Smooth muscle cell (in vitro differentiated cells): ENCODE data around the gene FARSB. TPM values are rescaled to one million over a fixed set of nuclear protein-coding genes. Genes with fewer than 3 reads are reported as not detected.
A peak's percentile ranks its signal among the peaks of the same experiment; 100 is the strongest.

ENCODE experiments used
- DNase-seq: peaks from one replicate; lab custom pipeline; 2025; ENCODE audit not compliant: unreplicated experiment; lab: John Stamatoyannopoulos, UW
- H2AFZ ChIP-seq: fragments of 200-600 bp; sonication (generic); 2 replicates; pipeline ENCODE4 v1.6.0; 2016; ENCODE audit warnings: antibody characterized with exemption, low read depth, mild to moderate bottlenecking
- H3F3A ChIP-seq: fragments of 200-600 bp; sonication (generic); 2 replicates; pipeline ENCODE4 v1.6.0; 2017; ENCODE audit warnings: antibody characterized with exemption, low read depth
- H3K27ac ChIP-seq: fragments of 200-600 bp; sonication (generic); 2 replicates; pipeline ENCODE4 v1.5.1; 2016; ENCODE audit warnings: low read depth, mild to moderate bottlenecking
- H3K27me3 ChIP-seq: fragments of 200-600 bp; sonication (generic); 2 replicates; pipeline ENCODE4 v1.6.1; 2016; ENCODE audit warnings: low read depth, mild to moderate bottlenecking
- H3K36me3 ChIP-seq: fragments of 200-600 bp; sonication (generic); 2 replicates; pipeline ENCODE4 v1.5.1; 2016; ENCODE audit warnings: low read depth
- H3K4me1 ChIP-seq: fragments of 200-600 bp; sonication (generic); 2 replicates; pipeline ENCODE4 v1.5.1; 2016; ENCODE audit warnings: low read depth
- H3K4me2 ChIP-seq: fragments of 200-600 bp; sonication (generic); 2 replicates; pipeline ENCODE4 v1.6.0; 2016; ENCODE audit warnings: mild to moderate bottlenecking
- H3K4me3 ChIP-seq: fragments of 200-600 bp; sonication (generic); 2 replicates; pipeline ENCODE4 v1.5.1; 2016; ENCODE audit warnings: mild to moderate bottlenecking
- H3K79me2 ChIP-seq: fragments of 200-600 bp; sonication (generic); 2 replicates; pipeline ENCODE4 v1.6.0; 2016; ENCODE audit warnings: low read depth, mild to moderate bottlenecking
- H3K9ac ChIP-seq: fragments of 200-600 bp; sonication (generic); 2 replicates; pipeline ENCODE4 v1.6.0; 2016; ENCODE audit warnings: low read depth
- H3K9me3 ChIP-seq: fragments of 200-600 bp; sonication (generic); replicated peaks from 2 replicates; pipeline ENCODE4 v1.5.1; 2016; ENCODE audit warnings: low read depth
- H4K20me1 ChIP-seq: fragments of 200-600 bp; sonication (generic); 2 replicates; pipeline ENCODE4 v1.6.0; 2016; ENCODE audit warnings: low read depth
- CTCF ChIP-seq: fragments of 200-600 bp; sonication (generic); IDR thresholded peaks from 2 replicates; pipeline ENCODE4 v1.5.1; 2017; ENCODE audit warnings: borderline replicate concordance, mild to moderate bottlenecking, antibody characterized with exemption; ENCODE audit not compliant: insufficient read depth, poor library complexity, severe bottlenecking
- WGBS: methylation state at CpG from one replicate; pipeline ENCODE4 v1.1.7; 2016; ENCODE audit warnings: low lambda C conversion rate; 5-methylcytosine and 5-hydroxymethylcytosine counted together
- polyA plus RNA-seq: library from polyadenylated mRNA; unstranded; fragments of >200 nt; fragmentation: Nextera tagmentation; extraction: Ambion mirVana; gene quantifications from 2 replicates; pipeline ENCODE4 v1.2.1, GENCODE V29; 2016
- total RNA-seq: library from RNA; depleted of rRNA; stranded (reverse); fragments of >200 nt; gene quantifications from 2 replicates; pipeline ENCODE4 v1.2.3, GENCODE V29; 2014

Gene FARSB
- total and polyA plus RNA-seq, 2 experiments from 2014 or later = 25.7 to 27.0 TPM

- Histone ChIP-seq H3K27ac (no peak overlapping the region), H3F3A (no peaks in the 10 kb centered on the region), H3K79me2 (no peaks in the 10 kb centered on the region), H3K4me1 (peaks cover 5% of the 10 kb centered on the region), H3K27me3 (peaks cover 32% of the 10 kb centered on the region), H4K20me1 (no peaks in the 10 kb centered on the region), H3K36me3 (no peaks in the 10 kb centered on the region), H3K4me3 (no peak overlapping the region), H2AFZ (no peak overlapping the region), H3K9ac (no peak overlapping the region), H3K4me2 (no peak overlapping the region), H3K9me3 (no peaks in the 10 kb centered on the region)
- DNase-seq = no peak
- TF ChIP-seq CTCF = no peak
- 78% methylated on average over 7 of the region's 7 CpGs for WGBS
These were observed 17.4 kb upstream of the FARSB start for GRCh38 chr2:222673273-222673672.

- H4K20me1 ChIP-seq = no peaks in the 10 kb centered on the region
- WGBS = 8% methylated on average over 10 of the region's 10 CpGs
- no peaks in the 10 kb centered on the region for H3F3A ChIP-seq
- DNase-seq = no peak
- H3K4me3 ChIP-seq = peak overlapping the region; percentile 48
- peak overlapping the region; percentile 92 for H3K4me2 ChIP-seq
- H3K27ac ChIP-seq = no peak overlapping the region
- H3K79me2 ChIP-seq = no peaks in the 10 kb centered on the region
- peaks cover 5% of the 10 kb centered on the region for H3K4me1 ChIP-seq
- no peaks in the 10 kb centered on the region for H3K36me3 ChIP-seq
- TF ChIP-seq CTCF = no peak
- no peak overlapping the region for H3K9ac ChIP-seq
- no peaks in the 10 kb centered on the region for H3K9me3 ChIP-seq
- H2AFZ ChIP-seq = no peak overlapping the region
- peaks cover 32% of the 10 kb centered on the region for H3K27me3 ChIP-seq
These were observed 16.1 kb upstream of the FARSB start for GRCh38 chr2:222672068-222672401.

- Histone ChIP-seq H3K9me3 (no peaks in the 10 kb centered on the region), H3K4me1 (peaks cover 5% of the 10 kb centered on the region), H4K20me1 (no peaks in the 10 kb centered on the region), H3K4me3 (peak within 1 kb of the TSS; percentile 48), H3K79me2 (no peaks in the 10 kb centered on the region), H3K9ac (no peak within 1 kb of the TSS), H2AFZ (peak within 1 kb of the TSS; percentile 56), H3F3A (no peaks in the 10 kb centered on the region), H3K4me2 (peak within 1 kb of the TSS; percentile 92), H3K36me3 (no peaks in the 10 kb centered on the region), H3K27me3 (peaks cover 32% of the 10 kb centered on the region), H3K27ac (no peak within 1 kb of the TSS)
- TF ChIP-seq CTCF = no peak
- WGBS = 4% methylated on average over 62 of the region's 66 CpGs
- no peak for DNase-seq
These were observed 15.6 kb upstream of the FARSB start, which contains the start of gene MOGAT1 for GRCh38 chr2:222671259-222672067. Gene MOGAT1, plus strand, starts transcription at chr2:222671658. Its CDS starts 128 bp downstream, at chr2:222671786.
